Skeletal muscle satellite cell (primary cell): ENCODE results near the gene NAV3.
"Not testable (repeated sequence)": the region's sequence is repeated elsewhere in the genome, so short reads cannot be mapped to it uniquely, and the experiment has no call there.

Experiments used
- H3K27me3 ChIP-seq: 2 replicates; pipeline ENCODE4 v1.7.0; 2013; ENCODE audit warnings: low read length; ENCODE audit not compliant: control insufficient read depth, insufficient read depth
- H3K36me3 ChIP-seq: 2 replicates; pipeline ENCODE4 v1.7.0; 2013; ENCODE audit warnings: mild to moderate bottlenecking, control low read depth, low read length; ENCODE audit not compliant: insufficient read depth
- H3K4me1 ChIP-seq: 2 replicates; pipeline ENCODE4 v1.7.0; 2013; ENCODE audit warnings: low read length; ENCODE audit not compliant: control insufficient read depth, insufficient read depth
- H3K4me2 ChIP-seq: 2 replicates; pipeline ENCODE4 v1.7.0; 2013; ENCODE audit warnings: mild to moderate bottlenecking, low read length
- H3K4me3 ChIP-seq: 2 replicates; pipeline ENCODE4 v1.7.0; 2013; ENCODE audit warnings: low read length
- H3K9ac ChIP-seq: 2 replicates; pipeline ENCODE4 v1.7.0; 2013; ENCODE audit warnings: mild to moderate bottlenecking, low read depth, low read length, moderate library complexity
- H3K9me3 ChIP-seq: replicated peaks from 2 replicates; pipeline ENCODE4 v1.7.0; 2013; ENCODE audit warnings: mild to moderate bottlenecking, control low read depth, low read length

NAV3 gene

DNA sequence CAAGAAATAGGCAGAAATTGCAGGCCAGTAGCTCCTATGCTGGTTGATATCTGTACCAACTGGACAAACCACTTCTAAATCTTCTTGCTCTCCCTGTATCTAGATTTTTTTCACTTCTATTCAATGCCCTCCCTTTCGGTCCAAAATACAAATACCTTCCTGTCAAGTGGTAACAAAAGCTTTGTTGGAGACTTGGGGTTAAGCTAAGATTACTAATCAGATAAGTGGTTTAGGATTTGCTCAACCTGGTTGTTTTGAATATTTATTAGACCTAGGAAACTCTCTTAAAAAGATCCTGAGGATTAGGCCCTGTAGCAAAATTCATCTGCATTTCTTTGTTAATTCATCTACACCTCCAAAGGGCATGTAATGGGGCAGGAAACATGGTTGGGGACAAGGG lies 410.1 kb downstream of the NAV3 start:
- Histone ChIP-seq H3K4me3 (no peak overlapping the region), H3K4me2 (no peak overlapping the region), H3K4me1 (no peaks in the 10 kb centered on the region), H3K9me3 (no peaks in the 10 kb centered on the region), H3K27me3 (no peaks in the 10 kb centered on the region), H3K9ac (no peak overlapping the region), H3K36me3 (no peaks in the 10 kb centered on the region)

DNA sequence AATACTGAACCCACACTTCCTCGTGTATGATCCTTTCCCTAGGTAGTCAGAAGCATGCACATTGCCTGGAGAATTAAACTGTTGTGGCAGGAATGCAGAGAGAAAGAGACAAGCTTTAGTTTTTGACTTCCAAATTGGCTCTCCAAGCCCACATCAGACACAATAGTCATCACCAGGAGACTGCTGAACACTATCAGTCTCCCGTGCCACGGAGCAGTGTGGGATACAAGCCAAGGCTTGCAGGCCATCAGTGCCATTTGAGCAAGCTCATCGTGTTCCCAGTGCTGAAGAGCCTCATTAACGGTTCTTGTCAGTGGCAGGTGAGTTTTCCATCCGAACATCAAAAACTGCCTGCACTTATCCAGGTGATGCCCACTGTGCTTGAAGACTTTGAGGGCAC lies 410.8 kb downstream of the NAV3 start:
- no peak overlapping the region for H3K4me3 ChIP-seq
- no peaks in the 10 kb centered on the region for H3K4me1 ChIP-seq
- H3K9me3 ChIP-seq = no peaks in the 10 kb centered on the region
- H3K36me3 ChIP-seq = no peaks in the 10 kb centered on the region
- no peaks in the 10 kb centered on the region for H3K27me3 ChIP-seq
- no peak overlapping the region for H3K9ac ChIP-seq
- no peak overlapping the region for H3K4me2 ChIP-seq

DNA sequence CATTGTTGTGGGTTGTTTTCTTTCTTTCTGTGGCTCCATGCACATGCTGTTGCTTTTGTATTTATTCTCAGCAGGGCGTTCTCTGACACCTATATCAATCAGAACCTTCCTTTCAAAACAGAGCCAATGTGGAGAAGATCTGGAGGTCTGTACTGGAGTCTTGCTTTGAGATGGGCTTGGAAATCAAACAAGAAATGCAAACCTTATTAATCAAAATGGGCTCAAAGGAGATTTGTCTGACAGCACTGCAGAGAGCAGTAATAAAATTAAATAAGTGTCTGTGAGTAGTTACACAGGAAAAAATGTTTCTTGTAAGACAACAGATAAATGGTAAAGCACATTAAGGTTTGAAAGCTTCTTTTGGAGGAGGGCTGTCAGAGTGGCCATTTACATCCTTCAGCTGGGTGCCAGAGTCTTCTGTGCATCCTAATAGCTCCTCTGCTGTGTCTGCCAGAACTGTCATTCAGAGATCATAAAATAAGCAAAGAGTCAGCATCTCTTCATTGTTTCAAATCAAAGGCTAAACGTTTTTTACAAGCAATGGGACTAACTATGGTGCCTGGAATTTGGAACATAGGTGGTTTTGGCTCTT lies 414.3 kb downstream of the NAV3 start:
- no peaks in the 10 kb centered on the region for H3K27me3 ChIP-seq
- H3K9ac ChIP-seq = no peak overlapping the region
- H3K9me3 ChIP-seq = no peaks in the 10 kb centered on the region
- no peak overlapping the region for H3K4me2 ChIP-seq
- no peaks in the 10 kb centered on the region for H3K4me1 ChIP-seq
- no peak overlapping the region for H3K4me3 ChIP-seq
- no peaks in the 10 kb centered on the region for H3K36me3 ChIP-seq

DNA sequence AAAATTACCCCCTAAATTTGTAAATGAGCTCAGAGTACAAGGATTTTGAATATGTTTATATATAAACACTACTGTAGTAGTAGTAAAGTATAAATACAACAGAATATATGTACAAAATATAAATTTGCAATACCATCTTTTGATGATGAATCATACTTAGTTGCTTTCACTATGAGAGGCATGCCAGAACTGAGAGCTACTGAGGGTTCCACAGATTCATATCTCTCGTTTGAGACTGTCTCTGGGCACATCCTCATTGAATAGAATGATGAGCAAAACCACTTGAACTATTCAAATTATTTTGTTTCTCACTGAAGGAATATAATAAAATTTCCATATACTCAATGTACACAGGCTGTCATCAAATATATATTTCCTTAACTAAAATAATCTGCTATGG lies 417.6 kb downstream of the NAV3 start:
- Histone ChIP-seq H3K4me3 (no peak overlapping the region), H3K4me1 (no peaks in the 10 kb centered on the region), H3K36me3 (no peaks in the 10 kb centered on the region), H3K27me3 (no peaks in the 10 kb centered on the region), H3K9ac (no peak overlapping the region), H3K9me3 (no peaks in the 10 kb centered on the region), H3K4me2 (no peak overlapping the region)

DNA sequence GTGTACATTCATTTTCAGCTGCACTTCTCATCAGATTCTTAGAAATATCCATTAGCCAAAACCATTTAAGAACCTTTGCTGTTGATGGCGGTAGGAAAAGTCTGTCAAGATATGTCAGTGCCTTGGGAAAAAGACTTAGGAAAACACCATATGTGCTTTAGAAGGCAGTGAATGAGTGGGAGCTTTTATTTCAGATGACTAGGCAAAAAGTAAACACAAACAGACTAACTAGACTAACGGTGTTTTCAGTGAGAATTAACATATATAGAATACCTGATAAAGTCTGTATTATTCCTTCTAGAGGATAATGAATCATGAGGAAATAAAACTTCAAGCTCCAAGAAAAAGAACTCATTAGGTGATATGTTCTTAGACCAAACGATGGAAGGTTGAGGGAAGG lies 418.9 kb downstream of the NAV3 start:
- no peak overlapping the region for H3K9ac ChIP-seq
- H3K27me3 ChIP-seq = no peaks in the 10 kb centered on the region
- H3K4me3 ChIP-seq = no peak overlapping the region
- no peaks in the 10 kb centered on the region for H3K9me3 ChIP-seq
- no peak overlapping the region for H3K4me2 ChIP-seq
- no peaks in the 10 kb centered on the region for H3K36me3 ChIP-seq
- H3K4me1 ChIP-seq = no peaks in the 10 kb centered on the region

DNA sequence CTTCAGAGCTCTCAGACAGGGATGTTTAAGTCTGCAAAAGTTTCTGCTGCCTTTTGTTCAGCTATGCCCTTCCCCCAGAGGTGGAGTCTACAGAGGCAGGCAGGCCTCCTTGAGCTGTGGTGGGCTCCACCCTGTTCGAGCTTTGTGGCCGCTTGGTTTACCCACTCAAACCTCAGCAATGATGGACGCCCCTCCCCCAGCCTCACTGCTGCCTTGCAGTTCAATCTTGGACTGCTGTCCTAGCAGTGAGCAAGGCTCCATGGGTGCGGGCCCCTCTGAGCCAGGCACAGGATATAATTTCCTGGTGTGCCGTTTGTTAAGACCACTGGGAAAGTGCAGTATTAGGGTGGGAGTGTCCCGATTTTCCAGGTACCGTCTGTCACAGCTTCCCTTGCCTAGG lies 427.0 kb downstream of the NAV3 start:
- not testable (repeated sequence) for H3K27me3 ChIP-seq, H3K4me2 ChIP-seq

GRCh38 chr12:78260976-78261375 lies 430.3 kb downstream of the NAV3 start:
- no peaks in the 10 kb centered on the region for H3K27me3 ChIP-seq
- H3K36me3 ChIP-seq = no peaks in the 10 kb centered on the region
- no peak overlapping the region for H3K4me3 ChIP-seq
- no peaks in the 10 kb centered on the region for H3K4me1 ChIP-seq
- no peak overlapping the region for H3K4me2 ChIP-seq
- peaks cover 4% of the 10 kb centered on the region for H3K9me3 ChIP-seq
- H3K9ac ChIP-seq = no peak overlapping the region

More for the DNA sequence above, 427.0 kb downstream of the NAV3 start:
- H3K9me3 ChIP-seq, H3K36me3 ChIP-seq, H3K4me3 ChIP-seq, H3K9ac ChIP-seq, H3K4me1 ChIP-seq: not testable (repeated sequence)

- no peaks in the 10 kb centered on the region for H3K27me3 ChIP-seq
- no peak overlapping the region for H3K4me3 ChIP-seq
- H3K4me1 ChIP-seq = no peaks in the 10 kb centered on the region
- no peak overlapping the region for H3K4me2 ChIP-seq
- no peaks in the 10 kb centered on the region for H3K36me3 ChIP-seq
- H3K9me3 ChIP-seq = peaks cover 4% of the 10 kb centered on the region
- H3K9ac ChIP-seq = no peak overlapping the region
These were observed 431.2 kb downstream of the NAV3 start for GRCh38 chr12:78261901-78262300.
